ENCODE data around the gene SCD5. TPM values are rescaled to one million over a fixed set of nuclear protein-coding genes. Genes with fewer than 3 reads are reported as not detected.

The SCD5 gene
- total RNA-seq, 4 donors from 2014 or later: 27.6 to 79.3 (median 55.3) TPM

DNA sequence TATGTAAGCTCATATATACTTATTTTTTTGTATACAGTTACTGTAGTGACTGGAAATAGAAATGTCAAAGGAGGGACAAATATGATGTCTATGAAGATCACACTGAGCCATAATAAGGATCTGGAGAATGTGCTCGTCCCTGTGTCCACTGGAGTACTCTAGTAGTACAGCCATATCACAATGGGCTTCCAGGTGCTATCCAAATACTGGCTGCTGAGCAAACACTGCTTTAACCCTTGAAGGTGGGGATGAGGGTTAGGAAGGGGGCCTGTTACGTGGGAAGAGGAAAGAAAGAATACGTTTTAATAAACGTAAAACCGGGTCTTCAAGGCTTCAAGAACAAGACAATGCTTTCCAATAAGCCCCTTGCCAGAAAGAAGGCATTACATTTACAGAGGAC lies 207.0 kb downstream of the SCD5 start:
- Histone ChIP-seq H3K4me1 (no peaks in the 10 kb centered on the region), H3K4me3 (no peak overlapping the region), H3K36me3 (no peaks in the 10 kb centered on the region), H3K9me3 (no peaks in the 10 kb centered on the region), H3K27me3 (no peaks in the 10 kb centered on the region), H3K27ac (no peak overlapping the region)
- DNase-seq (ENCODE audit: low spot score in 2 of 2): no peak
- 66 to 73% methylated on average over 5 of the region's 5 CpGs for WGBS, 2 donors
- no peak for TF ChIP-seq POLR2A (IDR thresholded peaks at IDR 0.05)
- TF ChIP-seq, protein P1, sequence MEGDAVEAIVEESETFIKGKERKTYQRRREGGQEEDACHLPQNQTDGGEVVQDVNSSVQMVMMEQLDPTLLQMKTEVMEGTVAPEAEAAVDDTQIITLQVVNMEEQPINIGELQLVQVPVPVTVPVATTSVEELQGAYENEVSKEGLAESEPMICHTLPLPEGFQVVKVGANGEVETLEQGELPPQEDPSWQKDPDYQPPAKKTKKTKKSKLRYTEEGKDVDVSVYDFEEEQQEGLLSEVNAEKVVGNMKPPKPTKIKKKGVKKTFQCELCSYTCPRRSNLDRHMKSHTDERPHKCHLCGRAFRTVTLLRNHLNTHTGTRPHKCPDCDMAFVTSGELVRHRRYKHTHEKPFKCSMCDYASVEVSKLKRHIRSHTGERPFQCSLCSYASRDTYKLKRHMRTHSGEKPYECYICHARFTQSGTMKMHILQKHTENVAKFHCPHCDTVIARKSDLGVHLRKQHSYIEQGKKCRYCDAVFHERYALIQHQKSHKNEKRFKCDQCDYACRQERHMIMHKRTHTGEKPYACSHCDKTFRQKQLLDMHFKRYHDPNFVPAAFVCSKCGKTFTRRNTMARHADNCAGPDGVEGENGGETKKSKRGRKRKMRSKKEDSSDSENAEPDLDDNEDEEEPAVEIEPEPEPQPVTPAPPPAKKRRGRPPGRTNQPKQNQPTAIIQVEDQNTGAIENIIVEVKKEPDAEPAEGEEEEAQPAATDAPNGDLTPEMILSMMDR (IDR thresholded peaks at IDR 0.05): no peak
- TF ChIP-seq EP300 (IDR thresholded peaks at IDR 0.05): no peak

DNA sequence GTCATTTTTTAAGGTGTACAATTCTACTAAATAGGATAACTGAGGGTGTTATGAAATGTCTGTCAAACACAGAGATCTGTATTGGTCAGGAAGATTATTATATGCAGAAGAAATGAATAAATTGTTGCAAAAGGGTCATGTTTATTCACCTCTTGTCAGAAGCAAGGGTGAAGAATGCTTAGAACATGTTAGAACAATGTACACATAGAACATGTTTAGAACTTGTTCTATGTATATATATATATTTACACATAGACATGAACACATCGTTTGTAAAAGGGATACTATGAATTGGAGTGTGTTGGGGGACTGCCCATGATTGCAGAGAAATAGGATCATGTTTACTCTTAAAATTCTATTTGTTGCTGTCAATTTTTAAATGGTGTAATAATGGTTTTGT lies 208.8 kb downstream of the SCD5 start:
- no peak overlapping the region for H3K27ac ChIP-seq
- no peaks in the 10 kb centered on the region for H3K27me3 ChIP-seq
- no peak overlapping the region for H3K4me3 ChIP-seq
- H3K9me3 ChIP-seq: no peaks in the 10 kb centered on the region
- TF ChIP-seq POLR2A (IDR thresholded peaks at IDR 0.05) (no peak), EP300 (IDR thresholded peaks at IDR 0.05) (no peak)
- TF ChIP-seq, protein P1 (IDR thresholded peaks at IDR 0.05): no peak
- no peak for DNase-seq (ENCODE audit: low spot score in 2 of 2)
- 54 to 57% methylated on average over 1 of the region's 1 CpG for WGBS, 2 donors
- H3K4me1 ChIP-seq: no peaks in the 10 kb centered on the region
- H3K36me3 ChIP-seq: no peaks in the 10 kb centered on the region

DNA sequence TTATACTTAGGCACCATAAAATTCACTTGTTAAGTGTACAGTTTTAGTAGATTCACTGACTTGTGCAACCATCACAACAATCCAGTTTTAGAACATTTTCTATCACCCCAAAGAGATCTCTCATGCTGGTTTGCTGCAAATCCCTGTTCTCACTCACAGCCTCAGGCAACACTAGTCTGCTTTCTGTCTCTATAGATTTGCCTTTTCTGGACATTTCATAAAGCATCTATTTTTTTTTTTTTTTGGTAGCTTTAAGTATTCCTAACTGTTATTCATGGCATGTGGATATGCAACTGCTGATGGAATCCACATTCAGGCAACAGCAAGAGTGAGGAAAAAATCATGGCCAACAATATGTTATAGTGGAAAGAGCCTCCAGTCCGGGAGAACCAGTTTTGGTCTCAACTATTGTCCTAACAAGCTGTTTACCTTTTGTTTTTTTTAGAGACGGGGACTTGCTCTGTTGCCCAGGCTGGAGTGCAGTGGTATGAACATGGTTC lies 209.8 kb downstream of the SCD5 start:
- 90 to 92% methylated on average over 2 of the region's 2 CpGs for WGBS, 2 donors
- TF ChIP-seq EP300 (IDR thresholded peaks at IDR 0.05): no peak
- TF ChIP-seq, protein P1 (IDR thresholded peaks at IDR 0.05): no peak
- no peak for DNase-seq (ENCODE audit: low spot score in 2 of 2)

DNA sequence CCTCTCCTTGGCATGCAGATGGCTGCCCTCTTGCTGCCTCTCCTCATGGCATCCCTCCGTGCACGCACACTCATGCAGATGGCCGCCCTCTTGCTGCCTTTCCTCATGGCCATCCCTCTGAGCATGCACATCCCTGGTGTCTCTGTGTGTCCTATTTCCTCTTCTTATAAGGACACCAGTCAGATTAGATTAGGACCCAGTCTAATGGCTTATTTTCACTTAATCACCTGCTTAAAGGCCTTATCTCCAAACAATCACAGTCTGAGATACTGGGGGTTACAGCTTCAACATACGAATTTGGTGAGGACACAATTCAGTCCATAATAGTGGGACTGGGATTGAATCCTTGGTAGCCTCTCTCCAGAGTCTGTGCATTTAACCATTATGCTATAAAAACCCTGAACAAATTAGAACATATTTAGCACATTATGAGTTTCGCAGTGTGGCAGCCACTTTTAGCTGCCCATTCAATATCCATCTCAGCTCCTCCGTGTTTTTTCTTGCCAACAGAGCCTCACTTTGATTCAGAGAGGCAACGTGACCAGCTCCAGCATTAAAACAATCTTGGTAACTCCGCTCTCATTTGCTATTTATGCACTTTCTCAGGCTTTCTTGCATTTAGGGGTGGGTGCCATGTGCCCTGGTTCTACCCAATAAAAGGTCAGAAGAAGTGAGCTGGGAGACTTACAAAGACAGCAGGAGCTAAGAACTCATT lies 210.6 kb downstream of the SCD5 start:
- Histone ChIP-seq H3K27me3 (no peaks in the 10 kb centered on the region), H3K4me3 (no peak overlapping the region), H3K27ac (no peak overlapping the region), H3K36me3 (no peaks in the 10 kb centered on the region), H3K4me1 (no peaks in the 10 kb centered on the region), H3K9me3 (no peaks in the 10 kb centered on the region)
- no peak for DNase-seq (ENCODE audit: low spot score in 2 of 2)
- WGBS, 2 donors: 76 to 84% methylated on average over 8 of the region's 8 CpGs
- TF ChIP-seq POLR2A (IDR thresholded peaks at IDR 0.05) (no peak), EP300 (IDR thresholded peaks at IDR 0.05) (no peak)
- TF ChIP-seq, protein P1 (IDR thresholded peaks at IDR 0.05): no peak

More for the DNA sequence above, 209.8 kb downstream of the SCD5 start:
- Histone ChIP-seq H3K27ac (no peak overlapping the region), H3K27me3 (no peaks in the 10 kb centered on the region), H3K36me3 (no peaks in the 10 kb centered on the region), H3K9me3 (no peaks in the 10 kb centered on the region), H3K4me3 (no peak overlapping the region), H3K4me1 (no peaks in the 10 kb centered on the region)

- 70 to 76% methylated on average over 8 of the region's 8 CpGs for WGBS, 2 donors
- TF ChIP-seq POLR2A (IDR thresholded peaks at IDR 0.05): no peak
- TF ChIP-seq, protein P1 (IDR thresholded peaks at IDR 0.05): no peak
- no peak for TF ChIP-seq EP300 (IDR thresholded peaks at IDR 0.05)
- no peak overlapping the region for H3K27ac ChIP-seq
Observed at GRCh38 chr4:82585690-82586435, 212.7 kb downstream of the SCD5 start.

More at GRCh38 chr4:82585690-82586435, 212.7 kb downstream of the SCD5 start:
- Histone ChIP-seq H3K4me1 (no peaks in the 10 kb centered on the region), H3K9me3 (no peaks in the 10 kb centered on the region), H3K27me3 (no peaks in the 10 kb centered on the region), H3K4me3 (no peak overlapping the region), H3K36me3 (no peaks in the 10 kb centered on the region)
- no peak for DNase-seq (ENCODE audit: low spot score in 2 of 2)

All from tibial nerve (tissue), 4 donors.